Measurements from ENCODE around the gene HSPA12B. TPM values are rescaled to one million over a fixed set of nuclear protein-coding genes. Genes with fewer than 3 reads are reported as not detected.

The HSPA12B gene
- total and polyA plus RNA-seq, 2 of the 8 experiments (the other 6 are each of a cell fraction or from before 2014, with no cell fraction given), result 2.2 to 4.3 TPM

GRCh38 chr20:3783068-3783489 is 50.6 kb downstream of the HSPA12B start:
- 86% methylated on average over 2 of the region's 2 CpGs; no CpG with 5 or more reads in 1 of the 2 experiments for WGBS, 2 experiments (ENCODE audit: extremely low coverage in 1 of 2, insufficient coverage in 1 of 2, insufficient read length in 1 of 2, insufficient replicate concordance in 2 of 2, low coverage in 1 of 2, low lambda C conversion rate in 2 of 2, missing lambda C conversion rate in 1 of 2)
- Histone ChIP-seq H3K23me2 (ENCODE audit: low read depth, low read length) (peaks cover 11% of the 10 kb centered on the region; the same call in 1 of the 2 replicates), H2BK15ac (ENCODE audit: low read length) (no peak overlapping the region), H3K9me3 (ENCODE audit: insufficient read depth in 2 of 2, low read depth in 1 of 2, low read length in 1 of 2) (no peaks in the 10 kb centered on the region), H2AK5ac (ENCODE audit: low read depth, low read length) (no peak overlapping the region), H2BK5ac (ENCODE audit: low read depth, low read length) (no peak overlapping the region), H3K4me3 (ENCODE audit: extremely low read depth in 1 of 4, insufficient read depth in 2 of 4, low read depth in 3 of 4, low read length in 4 of 4) (no peak overlapping the region), H2BK12ac (ENCODE audit: low read depth, low read length) (no peak overlapping the region), H3K27ac (ENCODE audit: low read depth, low read length) (no peak overlapping the region), H3K14ac (ENCODE audit: insufficient read length) (no peak overlapping the region), H3K56ac (replicated peaks; ENCODE audit: insufficient read length, low read depth, low read length) (no peak overlapping the region), H4K91ac (replicated peaks; ENCODE audit: insufficient read length, low read length) (no peak overlapping the region), H2BK120ac (replicated peaks; ENCODE audit: low read depth, low read length) (no peak overlapping the region), H3K4me1 (replicated peaks in 1 of 4; ENCODE audit: control insufficient read depth in 3 of 4, insufficient read depth in 4 of 4, low read length in 3 of 4) (peaks cover 0 to 20% (median 11%) of the 10 kb centered on the region in 4 experiments; a peak in 6 of 7 replicates), H3K4me2 (ENCODE audit: insufficient read depth in 1 of 2, low read depth in 2 of 2, low read length in 2 of 2) (no peak overlapping the region), H3K23ac (ENCODE audit: insufficient read length) (no peak overlapping the region), H3K36me3 (ENCODE audit: control insufficient read depth in 2 of 4, insufficient read depth in 4 of 4, low read length in 3 of 4) (peaks cover 0 to 5% (median 0%) of the 10 kb centered on the region in 4 experiments; a peak in 2 of 8 replicates), H3K4ac (replicated peaks; ENCODE audit: insufficient read length, low read depth, low read length) (no peak overlapping the region), H3K18ac (ENCODE audit: extremely low read depth, low read length) (no peak overlapping the region), H3K79me2 (ENCODE audit: control insufficient read depth in 1 of 2, insufficient read depth in 2 of 2, low read length in 2 of 2) (peaks cover 0 to 10% of the 10 kb centered on the region in 2 experiments; a peak in 1 of 4 replicates), H3K27me3 (replicated peaks in 1 of 4; ENCODE audit: control insufficient read depth in 3 of 4, extremely low read depth in 1 of 4, insufficient read depth in 3 of 4, low read length in 3 of 4) (peaks cover 0 to 21% (median 16%) of the 10 kb centered on the region in 4 experiments; a peak in 6 of 7 replicates), H2BK20ac (ENCODE audit: low read length) (no peak overlapping the region), H4K20me1 (replicated peaks in 1 of 2; ENCODE audit: control insufficient read depth in 1 of 2, insufficient read depth in 2 of 2, low read length in 2 of 2) (peaks cover 7 to 11% of the 10 kb centered on the region in 2 experiments), H3K9ac (replicated peaks in 1 of 4; ENCODE audit: extremely low read depth in 1 of 4, low read depth in 3 of 4, low read length in 3 of 4) (no peak overlapping the region), H3K79me1 (ENCODE audit: low read depth, low read length) (peaks cover 11% of the 10 kb centered on the region), H4K5ac (ENCODE audit: insufficient read length, low read depth, low read length) (no peak overlapping the region), H4K8ac (ENCODE audit: extremely low read depth, insufficient read depth, low read length) (no peak overlapping the region), H2AFZ (ENCODE audit: low read length) (no peak overlapping the region)
- ChIA-PET CTCF (ENCODE audit: partially characterized antibody) (interaction anchor here (0.6 to 9.5 kb wide), 8 partner anchors 10 to 818 kb away, joined by 3 to 128 read pairs (median 5); partner anchors contain the start of gene AP5S1), POLR2A (ENCODE audit: partially characterized antibody) (interaction anchor here (1.1 to 1.6 kb wide), 2 partner anchors 16 to 51 kb away, joined by 3 read pairs; partner anchors contain the start of gene ADISSP)
- DNase-seq (ENCODE audit: low read depth in 1 of 2, low spot score in 2 of 2) (no peak), FAIRE-seq (no peak)
- TF ChIP-seq, protein P1, sequence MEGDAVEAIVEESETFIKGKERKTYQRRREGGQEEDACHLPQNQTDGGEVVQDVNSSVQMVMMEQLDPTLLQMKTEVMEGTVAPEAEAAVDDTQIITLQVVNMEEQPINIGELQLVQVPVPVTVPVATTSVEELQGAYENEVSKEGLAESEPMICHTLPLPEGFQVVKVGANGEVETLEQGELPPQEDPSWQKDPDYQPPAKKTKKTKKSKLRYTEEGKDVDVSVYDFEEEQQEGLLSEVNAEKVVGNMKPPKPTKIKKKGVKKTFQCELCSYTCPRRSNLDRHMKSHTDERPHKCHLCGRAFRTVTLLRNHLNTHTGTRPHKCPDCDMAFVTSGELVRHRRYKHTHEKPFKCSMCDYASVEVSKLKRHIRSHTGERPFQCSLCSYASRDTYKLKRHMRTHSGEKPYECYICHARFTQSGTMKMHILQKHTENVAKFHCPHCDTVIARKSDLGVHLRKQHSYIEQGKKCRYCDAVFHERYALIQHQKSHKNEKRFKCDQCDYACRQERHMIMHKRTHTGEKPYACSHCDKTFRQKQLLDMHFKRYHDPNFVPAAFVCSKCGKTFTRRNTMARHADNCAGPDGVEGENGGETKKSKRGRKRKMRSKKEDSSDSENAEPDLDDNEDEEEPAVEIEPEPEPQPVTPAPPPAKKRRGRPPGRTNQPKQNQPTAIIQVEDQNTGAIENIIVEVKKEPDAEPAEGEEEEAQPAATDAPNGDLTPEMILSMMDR (IDR thresholded peaks at IDR 0.05; ENCODE audit: control extremely low read depth in 1 of 3, insufficient read depth in 1 of 3, low read depth in 1 of 3, low read length in 3 of 3), result 0 out of 4 replicates have a peak, but pooled peaks of 1 of the 3 experiments have one; percentile 22
- no peak for TF ChIP-seq CBX8 (IDR thresholded peaks at IDR 0.05; ENCODE audit: borderline replicate concordance, low read depth, low read length)
- TF ChIP-seq JUND (IDR thresholded peaks at IDR 0.05; ENCODE audit: low read length), result no peak
- TF ChIP-seq RFX5 (IDR thresholded peaks at IDR 0.05; ENCODE audit: borderline replicate concordance, low read depth, low read length), result no peak
- TF ChIP-seq CHD1 (IDR thresholded peaks at IDR 0.05; ENCODE audit: low read depth, low read length), result no peak
- TF ChIP-seq KDM5A (IDR thresholded peaks at IDR 0.05; ENCODE audit: low read length), result no peak

Measured in H1 (cell line).